Esophagus muscularis mucosa (tissue), 4 donors: Measurements from ENCODE around the gene SSBP2.

Experiments
- CTCF ChIP-seq, 3 experiments: fragments of 200-600 bp in 2 of 3; fragments of 450-650 bp in 1 of 3; sonication (generic) in 2 of 3; IDR thresholded peaks; one replicate each; pipeline ENCODE4 v1.5.1; 2017 to 2019; ENCODE audit warnings: antibody characterized with exemption in 3 of 3, mild to moderate bottlenecking in 2 of 3, moderate library complexity in 1 of 3
- EP300 ChIP-seq: sonication (generic); formaldehyde crosslinking; IDR thresholded peaks from one replicate; pipeline ENCODE4 v1.6.1; 2017; ENCODE audit warnings: antibody characterized with exemption
- POLR2A ChIP-seq: fragments of 450-650 bp; IDR thresholded peaks from one replicate; pipeline ENCODE4 v1.6.1; 2017; ENCODE audit warnings: antibody characterized with exemption, moderate library complexity, mild to moderate bottlenecking, low read depth
- POLR2AphosphoS5 ChIP-seq, 2 donors: sonication (generic); formaldehyde crosslinking; IDR thresholded peaks; one replicate each; pipeline ENCODE4 v1.6.1; 2017; ENCODE audit warnings: antibody characterized with exemption in 2 of 2

GRCh38 chr5:81694726-81695125 is 56.2 kb downstream of the SSBP2 start:
- no peak for TF ChIP-seq CTCF (IDR thresholded peaks at IDR 0.05)
- TF ChIP-seq POLR2AphosphoS5 (IDR thresholded peaks at IDR 0.05): no peak
- no peak for TF ChIP-seq EP300
- no peak for TF ChIP-seq POLR2A
